Measurements from ENCODE around the gene NECAB2. TPM values are rescaled to one million over a fixed set of nuclear protein-coding genes. Genes with fewer than 3 reads are reported as not detected.

Gene NECAB2
- polyA plus RNA-seq, 1 donor (not counting 4 experiments of a cell fraction or from before 2014, with no cell fraction given): not detected

DNA sequence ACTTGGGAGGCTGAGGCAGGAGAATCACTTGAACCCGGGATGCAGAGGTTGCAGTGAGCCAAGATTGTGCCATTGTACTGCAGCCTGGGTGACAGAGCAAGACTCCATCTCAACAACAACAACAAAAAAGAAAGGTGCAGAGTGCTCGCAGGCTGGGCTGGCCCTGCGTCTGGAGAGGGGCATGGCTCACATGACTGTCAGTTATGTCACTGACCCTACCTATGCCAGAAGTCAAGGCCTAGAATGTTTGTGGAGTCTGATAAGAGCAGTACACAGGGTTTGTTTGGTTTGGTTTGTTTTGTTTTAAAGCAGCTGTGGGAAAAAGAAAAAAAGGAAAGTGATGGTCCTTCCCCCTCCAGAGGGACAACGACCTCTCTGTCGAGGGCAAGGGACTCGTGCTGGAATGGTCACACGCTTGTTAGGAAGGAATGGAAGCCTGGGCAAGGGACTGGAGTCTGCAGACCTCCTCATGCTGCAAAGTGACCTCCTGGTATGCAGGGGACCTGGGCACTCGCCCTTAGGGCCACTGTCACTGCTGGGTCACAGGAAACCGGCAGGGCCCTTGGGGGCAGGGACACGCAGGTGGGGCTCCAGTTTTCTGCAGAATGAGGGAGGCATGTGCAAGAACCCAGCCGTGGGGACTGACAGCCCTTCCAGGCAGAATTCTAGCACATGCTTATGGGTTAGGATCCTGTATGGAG lies 25.1 kb upstream of the NECAB2 start:
- H3K27ac ChIP-seq (ENCODE audit: control insufficient read depth, insufficient read depth, low read length): no peak overlapping the region
- no peaks in the 10 kb centered on the region for H4K20me1 ChIP-seq (ENCODE audit: control insufficient read depth, extremely low read depth, insufficient read depth, low read length)
- H3K9me1 ChIP-seq (ENCODE audit: control insufficient read depth, extremely low read depth, insufficient read depth, low read length): no peaks in the 10 kb centered on the region
- TF ChIP-seq, protein P1, sequence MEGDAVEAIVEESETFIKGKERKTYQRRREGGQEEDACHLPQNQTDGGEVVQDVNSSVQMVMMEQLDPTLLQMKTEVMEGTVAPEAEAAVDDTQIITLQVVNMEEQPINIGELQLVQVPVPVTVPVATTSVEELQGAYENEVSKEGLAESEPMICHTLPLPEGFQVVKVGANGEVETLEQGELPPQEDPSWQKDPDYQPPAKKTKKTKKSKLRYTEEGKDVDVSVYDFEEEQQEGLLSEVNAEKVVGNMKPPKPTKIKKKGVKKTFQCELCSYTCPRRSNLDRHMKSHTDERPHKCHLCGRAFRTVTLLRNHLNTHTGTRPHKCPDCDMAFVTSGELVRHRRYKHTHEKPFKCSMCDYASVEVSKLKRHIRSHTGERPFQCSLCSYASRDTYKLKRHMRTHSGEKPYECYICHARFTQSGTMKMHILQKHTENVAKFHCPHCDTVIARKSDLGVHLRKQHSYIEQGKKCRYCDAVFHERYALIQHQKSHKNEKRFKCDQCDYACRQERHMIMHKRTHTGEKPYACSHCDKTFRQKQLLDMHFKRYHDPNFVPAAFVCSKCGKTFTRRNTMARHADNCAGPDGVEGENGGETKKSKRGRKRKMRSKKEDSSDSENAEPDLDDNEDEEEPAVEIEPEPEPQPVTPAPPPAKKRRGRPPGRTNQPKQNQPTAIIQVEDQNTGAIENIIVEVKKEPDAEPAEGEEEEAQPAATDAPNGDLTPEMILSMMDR (optimal IDR thresholded peaks at IDR 0.05 in 1 of 3, IDR thresholded peaks at IDR 0.05 in 1 of 3, conservative IDR thresholded peaks at IDR 0.05 in 1 of 3; ENCODE audit: extremely low read depth in 1 of 3, insufficient read depth in 2 of 3, low read length in 3 of 3): no peak
- TF ChIP-seq EZH2 (IDR thresholded peaks at IDR 0.05; ENCODE audit: low read length): no peak
- DNase-seq (ENCODE audit: low read depth, low spot score) (no peak), FAIRE-seq (no peak)
- no peak overlapping the region for H3K4me3 ChIP-seq (ENCODE audit: control insufficient read depth in 2 of 3, extremely low read depth in 1 of 3, insufficient read depth in 2 of 3, low read depth in 1 of 3, low read length in 3 of 3)
- dilution Hi-C loops (cut with MboI; ENCODE audit: extremely low pct_ligation_motif_present, low sequenced_read_pairs): no loop called here
- H3K79me2 ChIP-seq (ENCODE audit: control insufficient read depth, insufficient read depth, low read length): no peaks in the 10 kb centered on the region
- H3K4me2 ChIP-seq (ENCODE audit: control insufficient read depth, extremely low read depth, insufficient read depth, low read depth, low read length): no peak overlapping the region
- no peaks in the 10 kb centered on the region for H3K9me3 ChIP-seq (ENCODE audit: control insufficient read depth, low read depth, low read length)
- no peaks in the 10 kb centered on the region for H3K4me1 ChIP-seq (ENCODE audit: control insufficient read depth, extremely low read depth, insufficient read depth, low read length)
- H3K27me3 ChIP-seq (ENCODE audit: control insufficient read depth, extremely low read depth, insufficient read depth, low read length): no peaks in the 10 kb centered on the region
- no peak overlapping the region for H3K9ac ChIP-seq (ENCODE audit: control insufficient read depth, extremely low read depth, insufficient read depth, low read length)
- H2AFZ ChIP-seq (ENCODE audit: control insufficient read depth, low read length): no peak overlapping the region
- no peaks in the 10 kb centered on the region for H3K36me3 ChIP-seq (ENCODE audit: control insufficient read depth in 2 of 2, extremely low read depth in 1 of 2, insufficient read depth in 2 of 2, low read length in 2 of 2)

DNA sequence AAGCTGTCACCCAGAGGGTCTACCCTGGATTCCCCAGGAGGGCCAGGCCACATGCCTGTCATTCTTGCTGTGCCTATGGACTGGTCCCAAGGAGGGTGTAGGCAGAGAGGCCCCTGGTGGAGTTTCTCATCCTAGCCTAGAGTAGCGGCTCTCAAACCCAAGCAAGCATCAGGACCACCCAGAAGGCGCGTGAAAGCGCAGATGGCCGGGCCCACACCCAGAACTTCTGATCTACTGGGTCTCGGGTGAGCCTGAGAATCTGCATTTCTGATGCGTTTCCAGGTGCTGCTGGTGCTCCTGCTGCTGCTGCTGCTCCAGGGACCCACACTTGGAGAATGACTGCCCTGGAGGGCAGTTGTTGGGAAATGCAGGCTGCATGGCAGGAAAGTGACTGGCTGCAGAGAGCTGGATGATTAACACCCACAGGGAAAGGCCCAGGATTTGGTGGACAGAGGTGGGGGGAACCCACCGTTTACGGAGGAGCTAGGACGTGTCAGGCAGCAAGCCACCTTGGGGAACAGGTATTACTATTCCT lies 24.5 kb upstream of the NECAB2 start:
- Histone ChIP-seq H2AFZ (ENCODE audit: control insufficient read depth, low read length) (no peak overlapping the region), H3K27ac (ENCODE audit: control insufficient read depth, insufficient read depth, low read length) (no peak overlapping the region), H4K20me1 (ENCODE audit: control insufficient read depth, extremely low read depth, insufficient read depth, low read length) (no peaks in the 10 kb centered on the region), H3K4me3 (ENCODE audit: control insufficient read depth in 2 of 3, extremely low read depth in 1 of 3, insufficient read depth in 2 of 3, low read depth in 1 of 3, low read length in 3 of 3) (no peak overlapping the region), H3K9me3 (ENCODE audit: control insufficient read depth, low read depth, low read length) (no peaks in the 10 kb centered on the region), H3K27me3 (ENCODE audit: control insufficient read depth, extremely low read depth, insufficient read depth, low read length) (no peaks in the 10 kb centered on the region), H3K4me1 (ENCODE audit: control insufficient read depth, extremely low read depth, insufficient read depth, low read length) (no peaks in the 10 kb centered on the region), H3K36me3 (ENCODE audit: control insufficient read depth in 2 of 2, extremely low read depth in 1 of 2, insufficient read depth in 2 of 2, low read length in 2 of 2) (no peaks in the 10 kb centered on the region), H3K9ac (ENCODE audit: control insufficient read depth, extremely low read depth, insufficient read depth, low read length) (no peak overlapping the region), H3K9me1 (ENCODE audit: control insufficient read depth, extremely low read depth, insufficient read depth, low read length) (no peaks in the 10 kb centered on the region), H3K79me2 (ENCODE audit: control insufficient read depth, insufficient read depth, low read length) (no peaks in the 10 kb centered on the region), H3K4me2 (ENCODE audit: control insufficient read depth, extremely low read depth, insufficient read depth, low read depth, low read length) (no peak overlapping the region)
- dilution Hi-C loops (cut with MboI; ENCODE audit: extremely low pct_ligation_motif_present, low sequenced_read_pairs): no loop called here
- DNase-seq (ENCODE audit: low read depth, low spot score) (no peak), FAIRE-seq (no peak)
- TF ChIP-seq, protein P1 (optimal IDR thresholded peaks at IDR 0.05 in 1 of 3, IDR thresholded peaks at IDR 0.05 in 1 of 3, conservative IDR thresholded peaks at IDR 0.05 in 1 of 3; ENCODE audit: extremely low read depth in 1 of 3, insufficient read depth in 2 of 3, low read length in 3 of 3): no peak
- TF ChIP-seq EZH2 (IDR thresholded peaks at IDR 0.05; ENCODE audit: low read length): no peak

Data from keratinocyte (primary cell).